ENCODE measurements around the gene CCDC39. TPM values are rescaled to one million over a fixed set of nuclear protein-coding genes. Genes with fewer than 3 reads are reported as not detected.

CCDC39 gene
- total and polyA plus RNA-seq, 9 donors, result 0.30 to 5.4 (median 0.74) TPM; not detected in 1

- H3K27ac ChIP-seq, result no peak overlapping the region
- no peaks in the 10 kb centered on the region for H3K4me1 ChIP-seq (ENCODE audit: insufficient read depth)
- H3K9me3 ChIP-seq, result no peaks in the 10 kb centered on the region
- TF ChIP-seq EP300 (IDR thresholded peaks at IDR 0.05), result no peak
- TF ChIP-seq CTCF (IDR thresholded peaks at IDR 0.05), result no peak
- TF ChIP-seq POLR2A (IDR thresholded peaks at IDR 0.05), result no peak
- H3K36me3 ChIP-seq, result no peaks in the 10 kb centered on the region
- DNase-seq, result no peak
- intact Hi-C loops (cut with DNase I), result no loop called here
- H3K4me3 ChIP-seq, result no peak overlapping the region
- H3K27me3 ChIP-seq, result no peaks in the 10 kb centered on the region
Measured at GRCh38 chr3:180704532-180704931, 25.2 kb upstream of the CCDC39 start.

- Histone ChIP-seq H3K27me3 (no peaks in the 10 kb centered on the region), H3K9me3 (no peaks in the 10 kb centered on the region), H3K4me1 (ENCODE audit: insufficient read depth) (no peaks in the 10 kb centered on the region), H3K36me3 (no peaks in the 10 kb centered on the region), H3K4me3 (no peak overlapping the region), H3K27ac (no peak overlapping the region)
- DNase-seq, result no peak
- WGBS, 3 donors, result 33 to 35% (median 35%) methylated on average over 3 of the region's 3 CpGs
- TF ChIP-seq EP300 (IDR thresholded peaks at IDR 0.05), result no peak
- TF ChIP-seq CTCF (IDR thresholded peaks at IDR 0.05), result no peak
- no peak for TF ChIP-seq POLR2A (IDR thresholded peaks at IDR 0.05)
- intact Hi-C loops (cut with DNase I), result no loop called here
Measured at GRCh38 chr3:180700941-180701340, 21.7 kb upstream of the CCDC39 start.

GRCh38 chr3:180698760-180699270 is 19.5 kb upstream of the CCDC39 start:
- DNase-seq, result no peak
- intact Hi-C loops (cut with DNase I), result no loop called here
- Histone ChIP-seq H3K4me3 (no peak overlapping the region), H3K36me3 (no peaks in the 10 kb centered on the region), H3K27ac (no peak overlapping the region), H3K9me3 (no peaks in the 10 kb centered on the region), H3K27me3 (no peaks in the 10 kb centered on the region), H3K4me1 (ENCODE audit: insufficient read depth) (no peaks in the 10 kb centered on the region)
- TF ChIP-seq EP300 (IDR thresholded peaks at IDR 0.05), result no peak
- TF ChIP-seq POLR2A (IDR thresholded peaks at IDR 0.05), result no peak
- TF ChIP-seq CTCF (IDR thresholded peaks at IDR 0.05), result no peak
- WGBS, 3 donors, result 37 to 52% (median 39%) methylated on average over 3 of the region's 3 CpGs

- TF ChIP-seq CTCF (IDR thresholded peaks at IDR 0.05), result no peak
- TF ChIP-seq EP300 (IDR thresholded peaks at IDR 0.05), result no peak
- no peak for TF ChIP-seq POLR2A (IDR thresholded peaks at IDR 0.05)
- Histone ChIP-seq H3K27ac (no peak overlapping the region), H3K9me3 (no peaks in the 10 kb centered on the region), H3K4me3 (no peak overlapping the region), H3K27me3 (no peaks in the 10 kb centered on the region), H3K36me3 (no peaks in the 10 kb centered on the region), H3K4me1 (ENCODE audit: insufficient read depth) (no peaks in the 10 kb centered on the region)
- intact Hi-C loops (cut with DNase I), result no loop called here
- DNase-seq, result no peak
Measured at GRCh38 chr3:180694321-180694720, 15.0 kb upstream of the CCDC39 start.

Data from ovary (tissue), 9 donors.